GM21529 (cell line): ENCODE measurements around the gene U2AF1L4.

Experiments
- ATAC-seq: cut with Tn5 transposase; IDR thresholded peaks from one replicate; pipeline ENCODE4 v1.9.1; 2021; ENCODE audit not compliant: unreplicated experiment

Gene U2AF1L4, protein sequence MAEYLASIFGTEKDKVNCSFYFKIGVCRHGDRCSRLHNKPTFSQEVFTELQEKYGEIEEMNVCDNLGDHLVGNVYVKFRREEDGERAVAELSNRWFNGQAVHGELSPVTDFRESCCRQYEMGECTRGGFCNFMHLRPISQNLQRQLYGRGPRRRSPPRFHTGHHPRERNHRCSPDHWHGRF

DNA sequence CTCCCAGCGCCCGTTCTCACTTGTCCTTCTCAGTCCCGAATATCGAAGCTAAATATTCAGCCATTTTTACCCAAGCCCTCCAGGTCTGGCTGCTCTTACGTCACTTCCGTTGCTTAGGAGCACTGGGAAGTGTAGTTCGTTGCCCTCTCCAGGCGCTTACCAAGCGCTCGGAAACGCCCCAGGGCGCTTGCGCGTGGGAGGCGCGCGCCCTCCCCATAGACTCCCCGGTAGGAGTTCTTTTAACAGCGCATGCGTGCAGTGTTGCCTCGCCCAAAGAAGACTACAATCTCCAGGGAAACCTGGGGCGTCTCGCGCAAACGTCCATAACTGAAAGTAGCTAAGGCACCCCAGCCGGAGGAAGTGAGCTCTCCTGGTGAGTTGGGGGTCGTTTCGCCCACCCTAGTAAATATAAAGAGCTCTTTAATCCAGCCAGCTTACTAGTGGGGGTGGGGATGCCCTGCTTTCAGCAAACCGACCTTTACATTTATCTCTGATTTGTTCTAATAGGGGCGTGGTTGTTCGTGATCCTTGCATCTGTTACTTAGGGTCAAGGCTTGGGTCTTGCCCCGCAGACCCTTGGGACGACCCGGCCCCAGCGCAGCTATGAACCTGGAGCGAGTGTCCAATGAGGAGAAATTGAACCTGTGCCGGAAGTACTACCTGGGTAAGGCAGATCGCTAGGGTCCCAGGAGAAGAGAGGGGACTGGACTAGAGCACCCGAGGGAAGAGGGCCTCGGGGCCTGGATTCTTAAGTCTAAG, at the start of gene U2AF1L4, which contains the start of gene PSENEN:
TSS of gene U2AF1L4 (minus strand) at position 91 of the 759 bp plus-strand sequence. CDS start at position 64, 27 bp downstream.
TSS of gene PSENEN (plus strand) at position 324 of the 759 bp plus-strand sequence. CDS start at position 604, 280 bp downstream.
- ATAC-seq = peak; percentile 33

DNA sequence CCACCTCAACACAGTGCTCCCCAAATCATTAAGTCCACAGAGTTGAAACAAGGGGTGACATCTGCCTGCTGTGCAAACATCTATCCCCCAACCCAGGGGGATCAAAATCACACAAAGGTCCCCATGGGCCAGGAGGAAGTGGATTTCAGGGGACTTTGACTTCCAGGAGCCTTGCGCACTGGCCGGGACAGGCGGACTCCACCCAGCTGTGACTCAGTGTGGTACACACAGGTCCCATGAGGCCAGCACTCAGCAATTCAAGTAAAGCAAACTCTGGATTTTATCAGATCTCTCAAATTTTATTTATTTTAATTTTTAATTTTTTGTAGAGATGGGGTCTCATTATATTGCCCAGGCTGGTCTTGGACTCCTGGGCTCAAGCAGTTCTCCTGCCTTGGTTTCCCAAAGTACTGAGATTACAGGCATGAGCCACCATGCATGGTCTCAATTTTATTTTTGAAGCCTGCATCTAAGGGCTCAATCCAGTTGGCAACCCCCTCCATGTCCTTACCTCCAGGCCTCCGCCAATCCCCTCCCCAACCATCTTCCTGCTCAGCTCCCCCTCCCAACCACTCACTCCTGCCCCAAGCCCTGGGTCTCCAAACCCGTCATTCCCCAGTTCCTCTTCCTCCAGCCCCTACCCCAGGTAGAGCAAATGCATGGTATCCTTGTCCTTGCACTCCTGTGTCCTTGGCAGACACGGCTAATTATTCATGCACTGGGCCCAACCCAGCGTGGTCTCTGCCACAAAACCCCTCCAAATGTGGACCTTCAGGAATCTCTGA, 48.4 kb upstream of the U2AF1L4 start:
- ATAC-seq = no peak

DNA sequence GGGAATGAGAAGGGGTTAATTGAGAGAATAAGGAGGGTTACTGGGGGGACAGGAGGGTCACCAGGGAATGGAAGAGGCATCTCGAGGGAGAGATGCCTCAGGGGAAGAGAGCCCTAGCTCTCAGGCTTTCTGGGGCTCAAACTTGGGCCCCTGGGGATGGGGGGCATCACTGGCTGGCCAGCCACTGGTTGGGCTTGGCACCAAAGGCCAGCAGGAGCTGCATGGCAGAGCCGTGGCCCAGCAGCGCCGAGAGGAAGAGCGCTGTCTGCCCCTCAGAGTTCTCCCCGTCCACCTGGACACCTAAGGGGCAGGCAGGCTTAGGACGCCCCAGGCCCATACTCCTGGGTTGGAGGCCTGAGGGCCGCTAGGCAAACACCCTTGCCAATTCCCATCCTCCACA, 47.7 kb upstream of the U2AF1L4 start:
- ATAC-seq = no peak

DNA sequence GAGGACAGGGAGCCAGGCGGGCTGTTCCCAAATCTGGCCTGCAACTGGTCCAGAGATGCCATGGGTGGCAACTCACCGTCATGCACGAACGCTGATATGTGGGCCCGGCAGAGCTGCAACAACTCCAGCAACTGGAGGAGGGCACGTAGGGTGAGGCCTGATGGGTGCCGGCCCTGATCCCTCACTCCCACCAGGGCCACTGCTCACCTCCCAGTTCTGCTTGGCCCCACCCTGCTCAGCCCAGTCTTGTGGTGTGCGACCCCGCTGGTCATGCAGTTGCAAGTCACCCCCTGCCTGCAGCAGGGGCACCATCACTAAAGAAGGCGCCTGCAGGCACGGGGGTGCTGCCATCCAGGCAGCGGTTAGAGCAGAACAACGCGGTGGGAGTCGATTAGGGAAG, 47.1 kb upstream of the U2AF1L4 start:
- no peak for ATAC-seq

DNA sequence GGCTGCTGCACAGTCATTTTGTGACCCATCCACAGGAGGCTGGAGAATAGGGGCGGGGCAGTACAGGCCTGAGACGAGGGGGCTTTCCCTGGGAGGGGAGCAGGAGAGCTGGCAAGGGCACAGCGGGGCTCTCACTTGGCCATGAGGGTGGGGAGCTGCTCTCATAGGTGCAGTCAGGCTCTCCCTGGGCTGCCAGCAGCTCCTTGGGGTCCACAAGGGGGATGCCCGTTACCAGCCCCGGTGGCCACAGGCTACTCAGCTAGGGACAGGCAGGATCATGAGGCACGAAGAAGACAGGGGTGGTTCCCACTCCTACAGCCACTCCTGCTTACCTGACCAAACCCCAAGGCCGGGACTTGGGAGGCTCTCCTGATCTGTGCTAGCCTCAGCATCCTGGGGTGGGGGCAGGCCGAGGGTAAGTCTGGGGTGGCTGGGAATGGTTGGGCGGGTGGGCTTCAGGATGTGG, 46.6 kb upstream of the U2AF1L4 start:
- no peak for ATAC-seq

DNA sequence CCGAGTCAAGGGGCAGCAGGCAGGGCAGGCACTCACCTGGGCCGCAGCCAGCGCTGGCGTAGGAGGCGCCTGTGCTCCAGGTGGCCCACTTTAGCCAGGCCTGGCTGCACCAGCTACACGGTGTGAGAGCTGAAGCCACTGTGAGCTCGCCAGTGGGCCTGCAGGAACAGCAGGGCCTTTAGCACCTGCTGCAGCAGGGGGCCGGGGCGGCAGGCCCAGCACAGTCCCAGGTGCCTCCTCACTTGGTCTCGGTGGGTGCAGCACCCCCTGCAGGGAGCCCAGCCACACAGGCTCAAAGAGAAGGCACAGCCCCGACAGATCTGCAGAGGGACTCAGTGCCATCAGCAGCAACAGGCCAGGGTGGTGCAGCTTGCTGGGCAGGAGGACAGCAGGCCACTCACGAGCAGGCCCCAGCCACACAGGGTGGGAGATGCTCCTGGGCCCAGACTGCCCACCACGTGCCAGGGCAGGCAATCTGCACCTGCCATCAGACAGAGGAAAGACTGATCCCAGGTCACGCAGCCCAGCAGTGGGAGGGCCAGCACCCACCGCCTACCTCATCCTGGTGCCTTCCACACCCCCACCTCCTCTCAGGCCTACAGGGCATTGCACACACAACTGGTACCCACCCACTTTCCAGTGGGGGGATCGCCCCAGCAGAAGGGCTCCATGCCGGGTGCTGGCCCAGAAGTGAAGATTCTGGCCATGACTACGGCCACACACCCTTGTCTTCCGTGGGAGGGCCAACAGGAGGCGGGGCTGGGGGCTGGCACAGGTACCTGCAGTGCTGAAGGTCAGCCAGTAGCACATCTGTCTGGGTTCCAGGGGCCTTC, 46.0 kb upstream of the U2AF1L4 start:
- no peak for ATAC-seq

DNA sequence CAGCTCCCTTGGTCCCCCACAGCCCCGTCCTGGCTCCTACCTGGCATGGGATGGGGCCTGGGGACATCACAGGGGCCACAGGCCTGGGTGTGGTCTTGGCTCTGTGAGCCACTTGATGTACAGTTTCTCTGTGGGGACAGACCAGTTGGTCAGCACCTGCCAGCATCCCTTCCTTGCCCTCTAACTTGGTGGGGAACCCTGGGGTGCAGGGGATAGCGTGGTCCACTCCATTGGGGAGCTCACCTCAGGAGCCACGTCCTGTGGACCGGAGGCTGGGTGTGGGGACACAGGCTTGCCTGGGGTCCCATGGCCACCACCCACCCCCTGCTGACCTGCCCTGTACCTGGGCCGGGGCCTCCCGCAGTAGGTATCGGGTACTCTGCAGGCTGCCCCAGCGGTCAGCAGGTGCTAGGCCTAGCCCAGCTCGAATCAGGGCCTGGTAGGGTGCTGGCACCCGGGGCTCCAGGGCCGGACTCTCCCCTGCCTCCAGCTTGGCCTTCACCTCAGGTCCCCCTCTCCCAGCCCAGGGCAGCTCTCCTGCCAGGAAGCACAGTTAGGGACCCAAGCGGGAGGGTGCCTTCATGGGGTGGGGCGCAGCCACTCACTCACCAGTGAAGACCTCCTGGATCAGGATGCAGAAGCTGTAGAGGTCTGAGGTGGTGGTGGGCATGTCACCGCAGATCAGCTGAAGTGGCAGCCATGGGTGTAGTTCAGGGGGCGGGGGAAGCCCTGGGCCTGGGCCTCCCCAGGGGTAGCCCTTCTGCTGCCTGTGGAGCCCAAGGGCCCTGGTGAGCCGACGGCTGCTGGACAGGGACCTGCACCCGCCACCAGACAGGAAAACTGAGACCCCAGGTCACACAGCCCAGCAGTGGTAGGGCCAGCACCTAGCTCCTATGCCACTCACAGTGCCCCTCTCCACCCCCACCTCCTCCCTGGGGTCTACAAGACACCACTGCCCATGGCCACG, 45.0 kb upstream of the U2AF1L4 start:
- no peak for ATAC-seq

DNA sequence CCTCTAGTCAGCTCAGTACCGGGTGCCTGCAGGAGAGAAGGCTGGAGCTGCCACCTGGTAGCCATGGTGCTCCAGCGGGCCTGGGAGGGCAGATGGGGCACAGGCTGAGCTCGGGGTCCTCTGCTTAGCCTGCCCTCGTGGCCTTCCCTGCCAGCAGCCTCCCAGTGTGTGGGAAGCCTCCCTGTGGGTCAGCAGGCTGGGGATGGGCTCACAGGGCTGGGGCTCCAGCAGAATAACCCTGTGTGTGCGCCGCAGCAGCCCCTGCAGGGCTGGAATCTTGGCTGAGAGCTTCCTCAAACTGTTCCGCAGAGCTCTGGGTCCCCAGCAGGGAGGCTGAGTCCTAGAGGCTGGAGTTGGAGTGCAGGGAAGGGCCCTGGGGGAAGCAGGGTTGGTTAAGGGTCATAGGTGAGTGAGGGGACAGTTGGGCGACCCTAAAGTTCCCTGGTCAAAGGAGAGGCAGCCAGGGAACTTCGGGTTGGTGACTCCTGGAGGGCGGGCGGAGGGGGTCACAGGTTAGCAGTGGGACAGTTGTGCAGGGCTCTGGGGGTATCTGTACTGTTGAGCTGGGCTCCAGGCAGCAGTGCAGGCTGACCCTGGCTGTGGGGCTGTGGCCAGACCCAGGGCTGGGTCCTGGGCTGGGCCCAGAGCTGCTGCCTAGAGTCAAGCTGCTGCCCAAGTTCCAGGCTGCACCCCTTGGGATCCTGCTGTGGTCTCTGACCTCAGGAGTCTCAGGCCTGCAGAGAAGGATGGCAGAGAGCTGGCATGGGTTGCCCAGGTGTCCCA, 44.2 kb upstream of the U2AF1L4 start:
- no peak for ATAC-seq

DNA sequence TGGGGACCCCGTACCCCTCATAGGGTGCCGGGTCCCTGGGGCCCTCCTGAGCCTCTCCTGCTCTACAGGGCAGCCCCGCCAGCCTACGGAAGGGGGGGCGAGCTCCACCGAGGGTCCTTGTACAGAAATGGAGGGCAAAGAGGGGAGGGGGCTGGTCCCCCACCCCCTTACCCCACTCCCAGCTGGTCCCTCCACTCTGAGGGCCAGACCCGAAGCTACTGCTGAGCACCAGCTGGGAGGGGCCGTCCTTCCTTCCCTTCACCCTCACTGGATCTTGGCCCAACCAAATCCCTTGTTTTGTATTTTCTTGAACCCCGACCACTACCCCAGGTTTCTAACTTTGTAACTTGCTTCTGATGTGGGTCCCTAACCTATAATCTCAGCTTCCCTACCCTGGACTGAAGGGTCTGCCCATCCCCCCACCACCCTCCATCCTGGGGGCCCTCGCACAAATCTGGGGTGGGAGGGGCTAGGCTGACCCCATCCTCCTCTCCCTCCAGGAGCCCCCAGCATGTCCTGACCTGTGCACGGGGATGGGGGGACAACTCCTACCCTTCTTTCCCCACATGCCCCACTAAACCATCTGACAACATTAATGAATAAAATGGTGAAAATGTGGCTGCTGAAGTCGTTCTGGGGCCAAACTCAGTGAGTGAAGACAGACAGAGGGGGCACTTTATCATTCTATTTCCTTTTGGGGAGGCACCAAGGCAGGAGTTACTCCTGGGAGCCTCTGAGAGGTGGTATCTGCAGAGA, 43.2 kb upstream of the U2AF1L4 start:
- no peak for ATAC-seq

DNA sequence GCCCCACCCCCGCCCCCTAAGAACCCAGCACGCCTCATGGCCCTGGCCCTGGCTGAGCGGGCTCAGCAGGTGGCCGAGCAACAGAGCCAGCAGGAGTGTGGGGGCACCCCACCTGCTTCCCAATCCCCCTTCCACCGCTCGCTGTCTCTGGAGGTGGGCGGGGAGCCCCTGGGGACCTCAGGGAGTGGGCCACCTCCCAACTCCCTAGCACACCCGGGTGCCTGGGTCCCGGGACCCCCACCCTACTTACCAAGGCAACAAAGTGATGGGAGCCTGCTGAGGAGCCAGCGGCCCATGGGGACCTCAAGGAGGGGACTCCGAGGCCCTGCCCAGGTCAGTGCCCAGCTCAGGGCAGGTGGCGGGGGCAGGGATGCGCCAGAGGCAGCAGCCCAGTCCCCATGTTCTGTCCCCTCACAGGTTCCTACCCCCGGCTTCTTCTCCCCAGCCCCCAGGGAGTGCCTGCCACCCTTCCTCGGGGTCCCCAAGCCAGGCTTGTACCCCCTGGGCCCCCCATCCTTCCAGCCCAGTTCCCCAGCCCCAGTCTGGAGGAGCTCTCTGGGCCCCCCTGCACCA, 42.1 kb upstream of the U2AF1L4 start:
- no peak for ATAC-seq

DNA sequence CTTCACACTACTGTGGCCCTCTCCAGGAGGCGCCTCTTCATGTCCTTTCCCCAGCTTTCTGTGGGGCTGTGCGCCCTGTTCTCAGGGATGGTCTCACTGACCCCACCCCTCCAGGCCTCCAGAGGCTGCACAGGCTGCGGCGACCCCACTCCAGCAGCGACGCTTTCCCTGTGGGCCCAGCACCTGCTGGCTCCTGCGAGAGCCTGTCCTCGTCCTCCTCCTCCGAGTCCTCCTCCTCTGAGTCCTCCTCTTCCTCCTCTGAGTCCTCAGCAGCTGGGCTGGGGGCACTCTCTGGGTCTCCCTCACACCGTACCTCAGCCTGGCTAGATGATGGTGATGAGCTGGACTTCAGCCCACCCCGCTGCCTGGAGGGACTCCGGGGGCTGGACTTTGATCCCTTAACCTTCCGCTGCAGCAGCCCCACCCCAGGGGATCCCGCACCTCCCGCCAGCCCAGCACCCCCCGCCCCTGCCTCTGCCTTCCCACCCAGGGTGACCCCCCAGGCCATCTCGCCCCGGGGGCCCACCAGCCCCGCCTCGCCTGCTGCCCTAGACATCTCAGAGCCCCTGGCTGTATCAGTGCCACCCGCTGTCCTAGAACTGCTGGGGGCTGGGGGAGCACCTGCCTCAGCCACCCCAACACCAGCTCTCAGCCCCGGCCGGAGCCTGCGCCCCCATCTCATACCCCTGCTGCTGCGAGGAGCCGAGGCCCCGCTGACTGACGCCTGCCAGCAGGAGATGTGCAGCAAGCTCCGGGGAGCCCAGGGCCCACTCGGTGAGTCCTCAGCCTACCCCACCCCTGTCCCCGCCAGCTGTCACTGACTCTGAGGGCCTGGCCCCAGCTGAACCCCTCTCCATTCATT, 41.3 kb upstream of the U2AF1L4 start:
- ATAC-seq = no peak

DNA sequence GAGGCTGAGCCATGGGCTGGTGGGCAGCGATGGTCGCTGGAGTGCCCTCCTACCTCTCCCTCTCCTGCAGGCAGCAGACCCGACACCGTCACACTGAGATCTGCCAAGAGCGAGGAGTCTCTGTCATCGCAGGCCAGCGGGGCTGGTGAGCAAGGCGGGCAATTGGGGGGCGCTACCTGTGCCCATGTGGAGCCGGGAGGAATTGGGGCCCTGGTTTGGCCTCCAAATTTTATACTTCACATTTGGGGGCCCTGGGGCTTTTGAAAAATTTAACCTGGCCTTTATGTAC, 40.1 kb upstream of the U2AF1L4 start:
- ATAC-seq = no peak

DNA sequence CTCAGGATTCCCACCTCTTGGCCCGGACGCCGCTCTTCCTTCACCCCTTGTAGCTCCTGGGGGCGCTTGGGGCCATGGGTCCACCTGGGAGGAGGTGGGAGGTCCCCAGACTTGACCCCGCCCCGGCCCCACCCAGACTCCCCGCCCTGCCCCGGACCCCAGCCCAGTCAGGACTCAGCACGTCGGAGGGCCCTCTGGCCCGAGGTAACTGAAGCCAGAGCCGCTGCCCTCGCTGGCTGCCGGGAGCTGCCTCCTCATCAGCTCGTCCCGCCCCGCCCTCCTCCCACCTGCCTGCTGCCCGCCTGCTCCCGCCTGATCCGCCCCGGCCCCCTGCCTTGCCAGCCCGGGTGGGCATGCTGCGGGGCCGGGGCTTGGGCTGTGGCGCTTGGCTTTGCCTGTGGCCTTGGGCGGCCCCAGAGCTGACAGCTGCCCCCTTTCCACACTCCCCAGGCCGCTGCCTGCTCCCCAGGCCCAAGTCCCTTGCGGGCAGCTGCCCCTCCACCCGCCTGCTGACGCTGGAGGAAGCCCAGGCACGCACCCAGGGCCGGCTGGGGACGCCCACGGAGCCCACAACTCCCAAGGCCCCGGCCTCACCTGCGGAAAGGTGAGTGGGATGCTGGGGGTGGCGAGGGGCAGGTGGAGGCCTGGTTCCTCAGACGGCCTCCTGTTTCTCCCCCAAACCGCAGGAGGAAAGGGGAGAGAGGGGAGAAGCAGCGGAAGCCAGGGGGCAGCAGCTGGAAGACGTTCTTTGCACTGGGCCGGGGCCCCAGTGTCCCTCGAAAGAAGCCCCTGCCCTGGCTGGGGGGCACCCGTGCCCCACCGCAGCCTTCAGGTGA, 39.5 kb upstream of the U2AF1L4 start:
- ATAC-seq = no peak

DNA sequence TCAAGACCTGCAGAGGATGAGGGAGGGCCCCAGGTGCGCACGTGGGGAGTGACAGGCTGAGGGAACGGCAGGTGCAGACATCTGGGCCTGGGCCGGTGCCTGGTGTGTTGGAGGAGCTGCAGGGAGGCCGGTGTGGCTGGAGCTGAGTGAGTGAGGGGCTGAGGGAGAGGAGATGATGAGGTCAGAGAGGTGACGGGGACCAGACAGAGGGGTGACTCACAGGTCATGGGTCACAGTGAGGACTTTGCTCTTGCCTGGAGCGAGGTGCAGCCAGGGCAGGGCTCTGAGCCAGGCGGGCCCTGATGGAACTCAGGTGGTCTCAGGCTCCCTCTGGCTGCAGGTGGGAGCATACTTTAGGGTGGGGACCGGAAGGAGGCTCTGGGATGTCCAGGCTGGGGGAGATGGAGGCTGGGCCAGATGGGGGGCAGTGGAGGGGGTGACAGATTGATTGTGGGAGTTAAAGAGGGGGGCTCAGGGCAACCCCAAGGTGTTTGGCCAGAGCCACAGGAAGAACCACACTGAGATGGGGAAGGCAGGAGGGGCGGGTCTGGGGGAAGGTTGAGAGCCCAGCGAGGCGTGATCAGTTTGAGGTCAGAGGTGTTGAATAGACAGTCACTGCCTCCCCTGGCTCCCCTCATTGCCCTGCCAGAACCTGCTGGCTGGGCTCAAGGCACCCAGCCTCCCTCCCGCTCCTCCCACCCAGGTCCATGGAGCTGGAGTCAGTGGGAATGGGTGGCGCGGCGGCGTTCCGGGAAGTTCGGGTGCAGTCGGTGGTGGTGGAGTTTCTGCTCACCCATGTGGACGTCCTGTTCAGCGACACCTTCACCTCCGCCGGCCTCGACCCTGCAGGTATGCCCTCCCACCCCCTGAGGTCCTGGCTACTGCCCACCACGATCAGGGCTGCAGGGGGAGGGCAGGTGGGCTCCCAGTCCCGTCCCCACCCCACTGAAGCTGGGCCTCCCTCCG, 38.5 kb upstream of the U2AF1L4 start:
- ATAC-seq = no peak

DNA sequence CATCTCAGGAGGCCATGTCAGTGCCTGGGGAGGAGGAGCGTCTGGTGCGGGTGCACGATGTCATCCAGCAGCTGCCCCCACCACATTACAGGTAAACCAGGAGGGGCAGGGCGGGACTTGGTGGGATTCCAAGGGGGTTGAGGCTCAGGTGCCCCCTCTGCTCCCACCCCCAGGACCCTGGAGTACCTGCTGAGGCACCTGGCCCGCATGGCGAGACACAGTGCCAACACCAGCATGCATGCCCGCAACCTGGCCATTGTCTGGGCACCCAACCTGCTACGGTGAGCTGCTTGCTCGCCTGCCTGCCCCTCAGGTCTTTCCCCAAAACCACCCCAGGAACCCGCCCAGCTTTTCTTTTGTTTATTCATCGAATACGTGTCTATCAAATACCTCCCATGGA, 37.4 kb upstream of the U2AF1L4 start:
- no peak for ATAC-seq
